ENCODE results near the gene COA3. TPM values are rescaled to one million over a fixed set of nuclear protein-coding genes. Genes with fewer than 3 reads are reported as not detected.

Gene COA3
- total RNA-seq, 4 donors from 2014 or later, result 39.9 to 82.7 (median 71.2) TPM

- TF ChIP-seq CTCF (IDR thresholded peaks at IDR 0.05), result no peak
- ATAC-seq (ENCODE audit: low FRiP score) (no peak), DNase-seq (ENCODE audit: low spot score) (no peak)
Observed at GRCh38 chr17:42787266-42787665, 11.2 kb downstream of the COA3 start.

GRCh38 chr17:42784811-42785592, 13.5 kb downstream of the COA3 start:
- ATAC-seq (ENCODE audit: low FRiP score), result no peak
- no peak for TF ChIP-seq CTCF (IDR thresholded peaks at IDR 0.05)
- DNase-seq (ENCODE audit: low spot score), result no peak

- TF ChIP-seq CTCF (IDR thresholded peaks at IDR 0.05), result no peak
- DNase-seq (ENCODE audit: low spot score) (no peak), ATAC-seq (ENCODE audit: low FRiP score) (no peak)
Observed at GRCh38 chr17:42784409-42784808, 14.1 kb downstream of the COA3 start.

- no peak for DNase-seq (ENCODE audit: low spot score)
- ATAC-seq (ENCODE audit: low FRiP score), result no peak
- no peak for TF ChIP-seq CTCF (IDR thresholded peaks at IDR 0.05)
Observed at GRCh38 chr17:42783791-42784138, 14.7 kb downstream of the COA3 start.

GRCh38 chr17:42783062-42783790, 15.3 kb downstream of the COA3 start:
- TF ChIP-seq CTCF (IDR thresholded peaks at IDR 0.05), result no peak
- ATAC-seq (ENCODE audit: low FRiP score), result peak; percentile 28
- DNase-seq (ENCODE audit: low spot score), result no peak

GRCh38 chr17:42782166-42783061, 16.1 kb downstream of the COA3 start:
- TF ChIP-seq CTCF (IDR thresholded peaks at IDR 0.05), result no peak
- DNase-seq (ENCODE audit: low spot score) (no peak), ATAC-seq (ENCODE audit: low FRiP score) (no peak)
